Hepatocyte (in vitro differentiated cells): Measurements from ENCODE around the gene CRTC2.

Experiments used
- CTCF ChIP-seq: fragments of 200-600 bp; sonication (generic); IDR thresholded peaks from 2 replicates; pipeline ENCODE4 v1.5.1; 2016; ENCODE audit warnings: antibody characterized with exemption, mild to moderate bottlenecking; ENCODE audit not compliant: poor library complexity
- EZH2phosphoT487 ChIP-seq: fragments of 200-600 bp; sonication (generic); IDR thresholded peaks from one replicate; pipeline ENCODE4 v1.6.1; 2018; ENCODE audit warnings: antibody characterized with exemption, mild to moderate bottlenecking, low read depth, moderate library complexity; ENCODE audit not compliant: unreplicated experiment, severe bottlenecking

GRCh38 chr1:153906396-153906795, 52.0 kb downstream of the CRTC2 start:
- no peak for TF ChIP-seq CTCF
- TF ChIP-seq EZH2phosphoT487, result no peak
